Subcutaneous abdominal adipose tissue (tissue), 5 donors: Measurements from ENCODE around the gene SLC1A6.

ENCODE experiments used
- H3K27ac ChIP-seq: one replicate; pipeline ENCODE4 v1.7.0; 2013; ENCODE audit warnings: low read depth, mild to moderate bottlenecking, inconsistent platforms, low read length, moderate library complexity
- H3K27me3 ChIP-seq, 5 donors: one replicate each; pipeline ENCODE4 v1.7.0; 2013; ENCODE audit warnings: low read length in 5 of 5, inconsistent platforms in 1 of 5; ENCODE audit not compliant: control insufficient read depth in 5 of 5, insufficient read depth in 4 of 5
- H3K36me3 ChIP-seq, 5 donors: one replicate each; pipeline ENCODE4 v1.7.0; 2013; ENCODE audit warnings: low read length in 5 of 5; ENCODE audit not compliant: control insufficient read depth in 5 of 5, insufficient read depth in 5 of 5
- H3K4me1 ChIP-seq, 5 donors: one replicate each; pipeline ENCODE4 v1.7.0; 2013; ENCODE audit warnings: low read length in 5 of 5, mild to moderate bottlenecking in 3 of 5, moderate library complexity in 1 of 5; ENCODE audit not compliant: control insufficient read depth in 5 of 5, insufficient read depth in 5 of 5
- H3K4me3 ChIP-seq, 5 donors: one replicate each; pipeline ENCODE4 v1.7.0; 2013; ENCODE audit warnings: low read length in 5 of 5, low read depth in 1 of 5
- H3K9ac ChIP-seq, 5 donors: one replicate each; pipeline ENCODE4 v1.7.0; 2013; ENCODE audit warnings: low read length in 5 of 5, mild to moderate bottlenecking in 4 of 5, moderate library complexity in 3 of 5
- H3K9me3 ChIP-seq, 5 donors: one replicate each; pipeline ENCODE4 v1.7.0; 2013; ENCODE audit warnings: low read length in 5 of 5; ENCODE audit not compliant: control insufficient read depth in 5 of 5
- donor health status: healthy.
- donor health status: healthy.
- donor health status: healthy.
- donor health status: healthy.
- donor health status: healthy.

Gene SLC1A6

GRCh38 chr19:15008308-15008707 is 28.6 kb upstream of the SLC1A6 start:
- H3K9ac ChIP-seq = no peak overlapping the region
- no peak overlapping the region for H3K27ac ChIP-seq
- no peaks in the 10 kb centered on the region for H3K36me3 ChIP-seq
- no peaks in the 10 kb centered on the region for H3K4me1 ChIP-seq
- H3K4me3 ChIP-seq = no peak overlapping the region
- no peaks in the 10 kb centered on the region for H3K9me3 ChIP-seq
- H3K27me3 ChIP-seq = peaks cover 8 to 26% (median 15%) of the 10 kb centered on the region in 5 donors

GRCh38 chr19:14997981-14998380 is 18.3 kb upstream of the SLC1A6 start:
- Histone ChIP-seq H3K9ac (no peak overlapping the region), H3K4me3 (no peak overlapping the region), H3K4me1 (no peaks in the 10 kb centered on the region), H3K9me3 (peaks cover 0 to 4% (median 0%) of the 10 kb centered on the region in 5 donors), H3K36me3 (no peaks in the 10 kb centered on the region), H3K27me3 (peaks cover under 1 to 10% (median 9%) of the 10 kb centered on the region in 5 donors), H3K27ac (no peak overlapping the region)

- Histone ChIP-seq H3K27me3 (peaks cover 0 to 5% (median 0%) of the 10 kb centered on the region in 5 donors), H3K9me3 (peaks cover 0 to 4% (median 0%) of the 10 kb centered on the region in 5 donors), H3K4me1 (no peaks in the 10 kb centered on the region), H3K36me3 (no peaks in the 10 kb centered on the region), H3K4me3 (no peak overlapping the region), H3K27ac (no peak overlapping the region), H3K9ac (no peak overlapping the region)
These were observed 13.1 kb upstream of the SLC1A6 start for GRCh38 chr19:14992780-14993179.

- Histone ChIP-seq H3K9ac (no peak overlapping the region), H3K27ac (no peak overlapping the region), H3K27me3 (peaks cover 2 to 18% (median 11%) of the 10 kb centered on the region in 5 donors), H3K9me3 (peaks cover 0 to 2% (median 0%) of the 10 kb centered on the region in 5 donors), H3K4me3 (no peak overlapping the region), H3K36me3 (no peaks in the 10 kb centered on the region), H3K4me1 (no peaks in the 10 kb centered on the region)
These were observed 5.5 kb upstream of the SLC1A6 start for GRCh38 chr19:14985133-14985532.

- Histone ChIP-seq H3K4me3 (no peak overlapping the region), H3K27me3 (peaks cover 23 to 39% (median 30%) of the 10 kb centered on the region in 5 donors), H3K9me3 (peaks cover 0 to 8% (median 5%) of the 10 kb centered on the region in 5 donors)
These were observed 1.4 kb downstream of the SLC1A6 start for GRCh38 chr19:14978161-14978776.

GRCh38 chr19:14977128-14977527 is 2.5 kb downstream of the SLC1A6 start:
- Histone ChIP-seq H3K27me3 (peaks cover 24 to 45% (median 30%) of the 10 kb centered on the region in 5 donors), H3K27ac (no peak overlapping the region), H3K4me3 (no peak overlapping the region), H3K9me3 (peaks cover 0 to 8% (median 5%) of the 10 kb centered on the region in 5 donors), H3K9ac (no peak overlapping the region), H3K36me3 (no peaks in the 10 kb centered on the region), H3K4me1 (no peaks in the 10 kb centered on the region)

More at GRCh38 chr19:14978161-14978776, 1.4 kb downstream of the SLC1A6 start:
- Histone ChIP-seq H3K27ac (no peak overlapping the region), H3K4me1 (no peaks in the 10 kb centered on the region), H3K9ac (no peak overlapping the region), H3K36me3 (no peaks in the 10 kb centered on the region)

GRCh38 chr19:14974488-14974887 is 5.2 kb downstream of the SLC1A6 start:
- peaks cover 14 to 36% (median 27%) of the 10 kb centered on the region in 5 donors for H3K27me3 ChIP-seq
- no peaks in the 10 kb centered on the region for H3K36me3 ChIP-seq
- no peak overlapping the region for H3K9ac ChIP-seq
- peaks cover 0 to 9% (median 7%) of the 10 kb centered on the region in 5 donors for H3K9me3 ChIP-seq
- no peaks in the 10 kb centered on the region for H3K4me1 ChIP-seq
- H3K27ac ChIP-seq = no peak overlapping the region
- no peak overlapping the region for H3K4me3 ChIP-seq

GRCh38 chr19:14972676-14973075 is 7.0 kb downstream of the SLC1A6 start:
- H3K4me3 ChIP-seq = no peak overlapping the region
- no peak overlapping the region for H3K9ac ChIP-seq
- peaks cover 0 to 10% (median 8%) of the 10 kb centered on the region in 5 donors for H3K9me3 ChIP-seq
- H3K27me3 ChIP-seq = peaks cover 2 to 21% (median 14%) of the 10 kb centered on the region in 5 donors
- H3K27ac ChIP-seq = no peak overlapping the region
- H3K4me1 ChIP-seq = no peaks in the 10 kb centered on the region
- no peaks in the 10 kb centered on the region for H3K36me3 ChIP-seq

GRCh38 chr19:14971474-14971873 is 8.2 kb downstream of the SLC1A6 start:
- Histone ChIP-seq H3K9me3 (peaks cover 0 to 10% (median 8%) of the 10 kb centered on the region in 5 donors), H3K9ac (no peak overlapping the region), H3K36me3 (no peaks in the 10 kb centered on the region), H3K27ac (no peak overlapping the region), H3K27me3 (peaks cover 2 to 15% (median 5%) of the 10 kb centered on the region in 5 donors), H3K4me1 (no peaks in the 10 kb centered on the region), H3K4me3 (no peak overlapping the region)

GRCh38 chr19:14968247-14968646 is 11.4 kb downstream of the SLC1A6 start:
- Histone ChIP-seq H3K27me3 (peaks cover 0 to 15% (median 5%) of the 10 kb centered on the region in 5 donors), H3K27ac (no peak overlapping the region), H3K36me3 (no peaks in the 10 kb centered on the region), H3K9me3 (peaks cover 0 to 6% (median 0%) of the 10 kb centered on the region in 5 donors), H3K9ac (no peak overlapping the region), H3K4me3 (no peak overlapping the region), H3K4me1 (no peaks in the 10 kb centered on the region)
